Astrocyte of the spinal cord (primary cell): Measurements from ENCODE around the gene INSIG1.

Source experiments
- DNase-seq: peaks from one replicate; pipeline ENCODE4 v3.0.0; 2011; ENCODE audit warnings: low read depth, low spot score
- H3K4me3 ChIP-seq: 2 replicates; pipeline ENCODE4 v1.5.1; 2011; ENCODE audit warnings: low read depth, mild to moderate bottlenecking, low read length, moderate library complexity
- in situ Hi-C: cut with HindIII; loops from 2 replicates; pipeline ENCODE4 v1.10.0; 2017; ENCODE audit warnings: low sequenced_read_pairs
- TF ChIP-seq, protein P1 (sequence below): IDR thresholded peaks from 2 replicates; pipeline ENCODE4 v1.5.1; 2012; ENCODE audit warnings: low read depth, mild to moderate bottlenecking, low read length, inconsistent platforms

The INSIG1 gene

DNA sequence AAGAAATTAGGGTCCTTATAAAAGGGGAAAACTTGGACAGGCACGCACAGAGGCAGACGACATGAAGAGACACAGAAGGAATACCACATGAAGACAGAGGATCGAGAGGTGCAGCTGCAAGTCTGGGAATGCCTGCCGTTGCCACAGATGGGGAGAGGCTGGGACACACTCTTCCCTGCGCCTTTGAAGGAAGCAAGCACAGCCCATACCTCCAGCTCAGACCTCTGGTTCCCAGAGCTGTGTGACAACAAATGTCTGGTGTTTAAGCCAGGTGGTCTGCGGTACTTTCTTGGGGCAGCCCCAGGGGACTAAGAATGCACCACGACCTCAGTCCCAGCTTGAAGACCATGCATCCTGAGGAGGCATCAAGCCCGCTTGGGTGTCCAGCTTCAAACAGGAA, 18.3 kb downstream of the INSIG1 start:
- in situ Hi-C loops = no loop called here
- TF ChIP-seq, protein P1, sequence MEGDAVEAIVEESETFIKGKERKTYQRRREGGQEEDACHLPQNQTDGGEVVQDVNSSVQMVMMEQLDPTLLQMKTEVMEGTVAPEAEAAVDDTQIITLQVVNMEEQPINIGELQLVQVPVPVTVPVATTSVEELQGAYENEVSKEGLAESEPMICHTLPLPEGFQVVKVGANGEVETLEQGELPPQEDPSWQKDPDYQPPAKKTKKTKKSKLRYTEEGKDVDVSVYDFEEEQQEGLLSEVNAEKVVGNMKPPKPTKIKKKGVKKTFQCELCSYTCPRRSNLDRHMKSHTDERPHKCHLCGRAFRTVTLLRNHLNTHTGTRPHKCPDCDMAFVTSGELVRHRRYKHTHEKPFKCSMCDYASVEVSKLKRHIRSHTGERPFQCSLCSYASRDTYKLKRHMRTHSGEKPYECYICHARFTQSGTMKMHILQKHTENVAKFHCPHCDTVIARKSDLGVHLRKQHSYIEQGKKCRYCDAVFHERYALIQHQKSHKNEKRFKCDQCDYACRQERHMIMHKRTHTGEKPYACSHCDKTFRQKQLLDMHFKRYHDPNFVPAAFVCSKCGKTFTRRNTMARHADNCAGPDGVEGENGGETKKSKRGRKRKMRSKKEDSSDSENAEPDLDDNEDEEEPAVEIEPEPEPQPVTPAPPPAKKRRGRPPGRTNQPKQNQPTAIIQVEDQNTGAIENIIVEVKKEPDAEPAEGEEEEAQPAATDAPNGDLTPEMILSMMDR = no peak
- H3K4me3 ChIP-seq = no peak overlapping the region
- DNase-seq = no peak

DNA sequence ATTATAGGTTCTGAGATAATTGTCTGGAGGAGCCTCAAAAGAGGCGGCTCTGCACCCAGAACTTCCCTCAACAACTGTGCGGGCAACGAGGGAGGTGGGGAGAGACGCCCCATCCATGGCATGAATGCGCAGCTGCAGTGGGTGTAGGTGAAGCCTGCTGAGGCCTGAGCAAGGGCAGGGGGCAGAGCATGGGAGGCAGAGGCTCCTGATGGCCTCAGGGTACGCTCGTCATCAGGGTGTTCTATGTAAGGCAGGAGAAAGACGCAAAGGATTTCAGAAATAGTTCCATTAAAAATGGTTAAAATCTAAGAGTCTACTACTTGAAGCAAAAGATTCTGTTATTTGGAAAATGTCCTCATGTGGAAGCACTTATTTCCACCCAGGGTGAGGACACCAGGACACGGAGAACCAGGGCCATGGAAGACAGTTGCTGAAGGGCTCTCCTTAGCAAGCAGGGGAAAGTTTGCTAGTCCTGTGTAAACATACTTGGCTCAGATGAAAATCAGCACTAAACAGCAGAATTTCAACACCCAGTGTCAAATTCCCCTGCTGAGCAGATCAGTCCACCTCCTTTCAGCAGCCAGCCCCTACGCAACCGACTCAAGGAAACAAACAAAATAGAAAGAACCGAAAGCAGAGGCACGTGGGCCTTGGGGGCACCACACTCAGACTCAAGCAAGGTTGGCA, 18.9 kb downstream of the INSIG1 start:
- no peak for DNase-seq
- no peak overlapping the region for H3K4me3 ChIP-seq
- TF ChIP-seq, protein P1 = no peak
- in situ Hi-C loops = no loop called here

DNA sequence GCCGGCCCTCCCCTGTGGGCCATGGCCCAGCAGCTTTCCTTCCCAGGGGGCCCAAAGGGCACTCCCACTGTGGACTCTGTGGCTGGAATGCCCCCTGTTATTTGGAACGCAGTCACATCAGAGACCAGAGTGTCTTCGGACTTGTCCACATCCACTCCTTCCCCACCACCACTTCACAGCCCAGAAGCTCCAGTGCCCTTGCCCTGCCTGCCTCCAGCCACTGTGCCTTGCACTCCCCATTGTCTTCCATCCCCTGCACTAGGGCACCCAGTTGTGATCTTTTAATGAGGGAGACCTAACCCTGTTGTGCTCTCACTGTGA, 19.4 kb downstream of the INSIG1 start:
- in situ Hi-C loops = no loop called here
- TF ChIP-seq, protein P1 = no peak
- no peak for DNase-seq
- H3K4me3 ChIP-seq = no peak overlapping the region

DNA sequence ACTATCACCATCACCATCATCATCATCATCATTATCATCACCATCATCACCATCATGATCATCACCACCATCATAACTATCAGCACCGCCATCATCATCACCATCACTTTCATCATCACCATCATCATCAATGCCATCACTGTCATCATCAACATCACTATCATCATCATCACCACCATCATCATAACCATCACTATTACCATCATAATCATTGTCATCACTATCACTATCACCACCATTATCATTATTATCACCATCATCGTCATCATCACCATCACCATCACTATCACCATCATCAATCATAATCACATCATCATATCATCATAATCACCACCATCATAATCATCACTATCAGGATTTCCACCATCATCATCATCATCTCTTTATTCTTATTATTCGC, 20.6 kb downstream of the INSIG1 start:
- DNase-seq = no peak
- TF ChIP-seq, protein P1 = no peak
- in situ Hi-C loops = no loop called here
- H3K4me3 ChIP-seq = no peak overlapping the region

DNA sequence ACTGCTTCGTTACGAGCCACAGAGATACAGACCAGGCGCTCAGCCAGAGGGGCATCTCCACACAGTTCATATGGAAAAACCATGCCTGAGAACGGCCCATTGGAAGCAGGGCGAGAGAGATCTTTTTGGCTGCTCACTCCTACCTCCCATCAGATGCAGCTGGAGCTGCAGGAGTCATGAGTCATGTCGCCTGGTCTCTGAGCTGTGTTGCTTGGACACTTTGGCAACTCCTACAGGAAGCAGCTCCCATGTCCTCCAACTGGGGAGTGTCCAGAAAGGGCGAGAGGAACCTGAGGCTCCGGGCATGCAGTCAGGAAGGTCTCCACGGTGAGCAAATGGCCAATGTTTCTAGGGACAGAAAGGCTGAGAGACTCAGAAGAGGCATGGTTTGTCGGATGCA, 24.9 kb downstream of the INSIG1 start:
- no peak for DNase-seq
- TF ChIP-seq, protein P1 = no peak
- in situ Hi-C loops = no loop called here
- no peak overlapping the region for H3K4me3 ChIP-seq

DNA sequence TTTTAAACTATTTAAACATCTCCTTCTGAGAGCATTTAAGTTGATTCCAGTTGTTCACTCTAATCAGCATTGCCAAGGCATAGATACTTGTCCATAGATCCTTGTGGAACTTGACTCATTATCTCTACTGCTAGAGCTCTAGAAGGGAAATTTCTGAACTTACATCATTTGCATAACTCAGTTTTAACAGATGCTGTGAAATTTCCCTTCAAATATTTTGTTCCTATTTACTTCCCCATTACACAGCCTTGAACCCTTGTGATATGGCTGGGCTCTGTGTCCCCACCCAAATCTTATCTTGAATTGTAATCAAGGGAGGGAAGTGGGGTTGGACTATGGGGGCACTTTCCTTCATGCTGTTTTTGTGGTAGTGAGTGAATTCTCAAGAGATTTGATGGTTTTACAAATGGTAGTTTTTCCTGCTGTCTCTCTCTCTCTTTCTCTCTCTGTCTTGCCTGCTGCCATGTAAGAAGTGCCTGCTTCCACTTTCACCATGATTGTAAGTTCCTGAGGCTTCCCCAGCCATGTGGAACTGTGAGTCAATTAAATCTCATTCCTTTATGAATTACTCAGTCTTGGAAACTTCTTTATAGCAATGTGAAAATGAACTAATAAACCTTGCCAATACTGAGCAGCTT, 25.4 kb downstream of the INSIG1 start:
- in situ Hi-C loops = no loop called here
- TF ChIP-seq, protein P1 = no peak
- H3K4me3 ChIP-seq = no peak overlapping the region
- no peak for DNase-seq
